GM23338 (cell line): ENCODE results near the gene NIM1K. TPM values are rescaled to one million over a fixed set of nuclear protein-coding genes. Genes with fewer than 3 reads are reported as not detected.

ENCODE experiments used
- ATAC-seq: fragments of 200-7000 bp; cut with Tn5 transposase; 3 replicates; pipeline ENCODE4 v1.9.1; 2020
- DNase-seq: peaks from one replicate; pipeline ENCODE4 v3.0.0-alpha.2; 2015; ENCODE audit warnings: low spot score
- H2AFZ ChIP-seq: fragments of 200-600 bp; sonication (generic); 2 replicates; pipeline ENCODE4 v1.8.0; 2016; ENCODE audit warnings: antibody characterized with exemption, mild to moderate bottlenecking, moderate library complexity
- H3F3A ChIP-seq: fragments of 200-600 bp; sonication (generic); replicated peaks from 2 replicates; pipeline ENCODE4 v1.8.0; 2017; ENCODE audit warnings: antibody characterized with exemption, mixed run types, low read depth
- H3K27ac ChIP-seq: fragments of 200-600 bp; sonication (generic); 2 replicates; pipeline ENCODE4 v1.6.1; 2016; ENCODE audit warnings: low read depth
- H3K27me3 ChIP-seq: fragments of 200-600 bp; sonication (generic); 2 replicates; pipeline ENCODE4 v1.8.0; 2016; ENCODE audit warnings: mild to moderate bottlenecking, mixed run types, moderate library complexity; ENCODE audit not compliant: insufficient read depth
- H3K36me3 ChIP-seq: fragments of 200-600 bp; sonication (generic); 2 replicates; pipeline ENCODE4 v1.8.0; 2016; ENCODE audit warnings: mild to moderate bottlenecking; ENCODE audit not compliant: insufficient read depth
- H3K4me1 ChIP-seq: fragments of 200-600 bp; sonication (generic); 2 replicates; pipeline ENCODE4 v1.8.0; 2016; ENCODE audit warnings: mild to moderate bottlenecking, moderate library complexity; ENCODE audit not compliant: insufficient read depth
- H3K4me2 ChIP-seq: fragments of 200-600 bp; sonication (generic); 2 replicates; pipeline ENCODE4 v1.7.1; 2017; ENCODE audit warnings: mixed run types
- H3K4me3 ChIP-seq: fragments of 200-600 bp; sonication (generic); 2 replicates; pipeline ENCODE4 v1.6.1; 2016; ENCODE audit warnings: mixed run types
- H3K79me2 ChIP-seq: fragments of 200-600 bp; sonication (generic); replicated peaks from 2 replicates; pipeline ENCODE4 v1.8.0; 2017; ENCODE audit warnings: mild to moderate bottlenecking; ENCODE audit not compliant: insufficient read depth
- H3K9me2 ChIP-seq: fragments of 200-600 bp; sonication (generic); 2 replicates; pipeline ENCODE4 v1.8.0; 2017; ENCODE audit not compliant: insufficient read depth
- H4K20me1 ChIP-seq: fragments of 200-600 bp; sonication (generic); replicated peaks from 2 replicates; pipeline ENCODE4 v1.8.0; 2017; ENCODE audit warnings: mild to moderate bottlenecking; ENCODE audit not compliant: insufficient read depth
- H3K27ac Mint-ChIP-seq: 2 replicates; pipeline ENCODE4 v1.8.0; 2020; ENCODE audit warnings: inconsistent platforms, mild to moderate bottlenecking, moderate library complexity, mixed read lengths
- H3K27me3 Mint-ChIP-seq: 3 replicates; pipeline ENCODE4 v1.8.0; 2022; ENCODE audit warnings: low read depth, mild to moderate bottlenecking, moderate library complexity, mixed read lengths, inconsistent platforms; ENCODE audit not compliant: insufficient read depth, poor library complexity
- H3K36me3 Mint-ChIP-seq: 3 replicates; pipeline ENCODE4 v1.8.0; 2021; ENCODE audit warnings: low read depth, mild to moderate bottlenecking, inconsistent platforms, moderate library complexity, mixed read lengths
- H3K4me1 Mint-ChIP-seq: 3 replicates; pipeline ENCODE4 v1.8.0; 2020; ENCODE audit warnings: mild to moderate bottlenecking, inconsistent platforms, mixed read lengths
- H3K4me3 Mint-ChIP-seq: 3 replicates; pipeline ENCODE4 v1.8.0; 2021; ENCODE audit warnings: moderate library complexity, mild to moderate bottlenecking, inconsistent platforms, mixed read lengths
- H3K9me3 Mint-ChIP-seq: 3 replicates; pipeline ENCODE4 v1.8.0; 2020; ENCODE audit warnings: moderate library complexity, mild to moderate bottlenecking, inconsistent platforms, mixed read lengths
- CREB1 ChIP-seq: fragments of 250-450 bp; sonication (Bioruptor Pico); IDR thresholded peaks from 2 replicates; pipeline ENCODE4 v1.5.0; 2020; ENCODE audit warnings: low read depth, mild to moderate bottlenecking, moderate library complexity
- CTCF ChIP-seq, 2 experiments: fragments of 200-600 bp in 1 of 2; sonication (generic) in 1 of 2; conservative IDR thresholded peaks; 2 replicates each; pipeline versions ENCODE4 v1.5.1 to v1.6.1; 2016 to 2017; ENCODE audit warnings: antibody characterized with exemption in 2 of 2, low read depth in 2 of 2, mild to moderate bottlenecking in 2 of 2, moderate library complexity in 1 of 2
- EZH2 ChIP-seq: fragments of 200-600 bp; sonication (generic); IDR thresholded peaks from one replicate; pipeline ENCODE4 v1.8.0; 2017; ENCODE audit warnings: antibody characterized with exemption, mild to moderate bottlenecking, low read depth; ENCODE audit not compliant: unreplicated experiment
- EZH2phosphoT487 ChIP-seq: fragments of 200-600 bp; sonication (generic); IDR thresholded peaks from one replicate; pipeline ENCODE4 v1.8.1; 2018; ENCODE audit warnings: antibody characterized with exemption; ENCODE audit not compliant: unreplicated experiment
- JUNB ChIP-seq: IDR thresholded peaks from one replicate; pipeline ENCODE4 v1.6.1; 2016; ENCODE audit warnings: antibody characterized with exemption; ENCODE audit not compliant: unreplicated experiment
- NANOG ChIP-seq: IDR thresholded peaks from 2 replicates; pipeline ENCODE4 v1.6.1; 2016; ENCODE audit warnings: antibody characterized with exemption, borderline replicate concordance
- POLR2AphosphoS5 ChIP-seq: IDR thresholded peaks from 2 replicates; pipeline ENCODE4 v1.6.1; 2016; ENCODE audit warnings: antibody characterized with exemption, low read depth
- REST ChIP-seq: IDR thresholded peaks from one replicate; pipeline ENCODE4 v1.6.1; 2018; ENCODE audit warnings: antibody characterized with exemption; ENCODE audit not compliant: unreplicated experiment
- STAT1 ChIP-seq: IDR thresholded peaks from one replicate; pipeline ENCODE4 v1.6.1; 2016; ENCODE audit warnings: antibody characterized with exemption; ENCODE audit not compliant: unreplicated experiment
- ZNF114 ChIP-seq: fragments of 250-450 bp; sonication (Bioruptor Pico); IDR thresholded peaks from 2 replicates; pipeline ENCODE4 v1.5.0; 2020; ENCODE audit warnings: mild to moderate bottlenecking, moderate library complexity
- ZNF331 ChIP-seq: fragments of 250-450 bp; sonication (Bioruptor Pico); IDR thresholded peaks from 2 replicates; pipeline ENCODE4 v1.5.0; 2020; ENCODE audit warnings: low read depth, mild to moderate bottlenecking, moderate library complexity
- polyA plus RNA-seq: library from polyadenylated mRNA; unstranded; fragments of >200 nt; fragmentation: Nextera tagmentation; extraction: Ambion mirVana; gene quantifications from 2 replicates; pipeline ENCODE4 v1.2.1, GENCODE V29; 2016
- total RNA-seq: library from RNA; depleted of rRNA; stranded (reverse); fragments of >200 nt; shearing (Covaris generic); gene quantifications from 2 replicates; pipeline ENCODE4 v1.2.3, GENCODE V29; 2014
- TF ChIP-seq, protein P1 (sequence below): IDR thresholded peaks from 2 replicates; pipeline ENCODE4 v1.6.1; 2016; ENCODE audit warnings: antibody characterized with exemption
- TF ChIP-seq, protein P2 (sequence below): fragments of 250-450 bp; sonication (Bioruptor Pico); IDR thresholded peaks from 2 replicates; pipeline ENCODE4 v1.5.0; 2020; ENCODE audit warnings: mild to moderate bottlenecking, moderate library complexity

NIM1K gene
- total and polyA plus RNA-seq, 2 experiments from 2014 or later = not detected

GRCh38 chr5:43150075-43150474 lies 42.0 kb upstream of the NIM1K start:
- Histone ChIP-seq H4K20me1 (peaks cover 38% of the 10 kb centered on the region), H3K36me3 (no peaks in the 10 kb centered on the region), H3F3A (no peaks in the 10 kb centered on the region), H3K4me3 (no peak overlapping the region), H3K4me1 (peaks cover 1% of the 10 kb centered on the region; the same call in 1 of the 2 replicates), H3K9me2 (no peaks in the 10 kb centered on the region), H3K4me2 (no peak overlapping the region), H3K79me2 (peaks cover 54% of the 10 kb centered on the region), H3K27me3 (no peaks in the 10 kb centered on the region), H3K27ac (no peak overlapping the region), H2AFZ (no peak overlapping the region)
- H3K9me3 Mint-ChIP-seq = no peaks in the 10 kb centered on the region
- no peak overlapping the region for H3K4me3 Mint-ChIP-seq
- H3K27me3 Mint-ChIP-seq = peaks cover 3% of the 10 kb centered on the region
- peaks cover 21% of the 10 kb centered on the region for H3K36me3 Mint-ChIP-seq
- peaks cover 2% of the 10 kb centered on the region for H3K4me1 Mint-ChIP-seq
- H3K27ac Mint-ChIP-seq = no peak overlapping the region
- ATAC-seq (no peak), DNase-seq (no peak)
- TF ChIP-seq CTCF (conservative IDR thresholded peaks at IDR 0.05; ENCODE audit: low read depth in 2 of 2) (no peak), EZH2phosphoT487 (no peak), STAT1 (no peak), REST (no peak), EZH2 (no peak), ZNF331 (CRISPR knock-in tag) (no peak), CREB1 (no peak), NANOG (no peak), ZNF114 (CRISPR knock-in tag) (no peak), JUNB (no peak), POLR2AphosphoS5 (no peak)
- TF ChIP-seq, protein P1, sequence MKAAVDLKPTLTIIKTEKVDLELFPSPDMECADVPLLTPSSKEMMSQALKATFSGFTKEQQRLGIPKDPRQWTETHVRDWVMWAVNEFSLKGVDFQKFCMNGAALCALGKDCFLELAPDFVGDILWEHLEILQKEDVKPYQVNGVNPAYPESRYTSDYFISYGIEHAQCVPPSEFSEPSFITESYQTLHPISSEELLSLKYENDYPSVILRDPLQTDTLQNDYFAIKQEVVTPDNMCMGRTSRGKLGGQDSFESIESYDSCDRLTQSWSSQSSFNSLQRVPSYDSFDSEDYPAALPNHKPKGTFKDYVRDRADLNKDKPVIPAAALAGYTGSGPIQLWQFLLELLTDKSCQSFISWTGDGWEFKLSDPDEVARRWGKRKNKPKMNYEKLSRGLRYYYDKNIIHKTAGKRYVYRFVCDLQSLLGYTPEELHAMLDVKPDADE = no peak
- TF ChIP-seq, protein P2, sequence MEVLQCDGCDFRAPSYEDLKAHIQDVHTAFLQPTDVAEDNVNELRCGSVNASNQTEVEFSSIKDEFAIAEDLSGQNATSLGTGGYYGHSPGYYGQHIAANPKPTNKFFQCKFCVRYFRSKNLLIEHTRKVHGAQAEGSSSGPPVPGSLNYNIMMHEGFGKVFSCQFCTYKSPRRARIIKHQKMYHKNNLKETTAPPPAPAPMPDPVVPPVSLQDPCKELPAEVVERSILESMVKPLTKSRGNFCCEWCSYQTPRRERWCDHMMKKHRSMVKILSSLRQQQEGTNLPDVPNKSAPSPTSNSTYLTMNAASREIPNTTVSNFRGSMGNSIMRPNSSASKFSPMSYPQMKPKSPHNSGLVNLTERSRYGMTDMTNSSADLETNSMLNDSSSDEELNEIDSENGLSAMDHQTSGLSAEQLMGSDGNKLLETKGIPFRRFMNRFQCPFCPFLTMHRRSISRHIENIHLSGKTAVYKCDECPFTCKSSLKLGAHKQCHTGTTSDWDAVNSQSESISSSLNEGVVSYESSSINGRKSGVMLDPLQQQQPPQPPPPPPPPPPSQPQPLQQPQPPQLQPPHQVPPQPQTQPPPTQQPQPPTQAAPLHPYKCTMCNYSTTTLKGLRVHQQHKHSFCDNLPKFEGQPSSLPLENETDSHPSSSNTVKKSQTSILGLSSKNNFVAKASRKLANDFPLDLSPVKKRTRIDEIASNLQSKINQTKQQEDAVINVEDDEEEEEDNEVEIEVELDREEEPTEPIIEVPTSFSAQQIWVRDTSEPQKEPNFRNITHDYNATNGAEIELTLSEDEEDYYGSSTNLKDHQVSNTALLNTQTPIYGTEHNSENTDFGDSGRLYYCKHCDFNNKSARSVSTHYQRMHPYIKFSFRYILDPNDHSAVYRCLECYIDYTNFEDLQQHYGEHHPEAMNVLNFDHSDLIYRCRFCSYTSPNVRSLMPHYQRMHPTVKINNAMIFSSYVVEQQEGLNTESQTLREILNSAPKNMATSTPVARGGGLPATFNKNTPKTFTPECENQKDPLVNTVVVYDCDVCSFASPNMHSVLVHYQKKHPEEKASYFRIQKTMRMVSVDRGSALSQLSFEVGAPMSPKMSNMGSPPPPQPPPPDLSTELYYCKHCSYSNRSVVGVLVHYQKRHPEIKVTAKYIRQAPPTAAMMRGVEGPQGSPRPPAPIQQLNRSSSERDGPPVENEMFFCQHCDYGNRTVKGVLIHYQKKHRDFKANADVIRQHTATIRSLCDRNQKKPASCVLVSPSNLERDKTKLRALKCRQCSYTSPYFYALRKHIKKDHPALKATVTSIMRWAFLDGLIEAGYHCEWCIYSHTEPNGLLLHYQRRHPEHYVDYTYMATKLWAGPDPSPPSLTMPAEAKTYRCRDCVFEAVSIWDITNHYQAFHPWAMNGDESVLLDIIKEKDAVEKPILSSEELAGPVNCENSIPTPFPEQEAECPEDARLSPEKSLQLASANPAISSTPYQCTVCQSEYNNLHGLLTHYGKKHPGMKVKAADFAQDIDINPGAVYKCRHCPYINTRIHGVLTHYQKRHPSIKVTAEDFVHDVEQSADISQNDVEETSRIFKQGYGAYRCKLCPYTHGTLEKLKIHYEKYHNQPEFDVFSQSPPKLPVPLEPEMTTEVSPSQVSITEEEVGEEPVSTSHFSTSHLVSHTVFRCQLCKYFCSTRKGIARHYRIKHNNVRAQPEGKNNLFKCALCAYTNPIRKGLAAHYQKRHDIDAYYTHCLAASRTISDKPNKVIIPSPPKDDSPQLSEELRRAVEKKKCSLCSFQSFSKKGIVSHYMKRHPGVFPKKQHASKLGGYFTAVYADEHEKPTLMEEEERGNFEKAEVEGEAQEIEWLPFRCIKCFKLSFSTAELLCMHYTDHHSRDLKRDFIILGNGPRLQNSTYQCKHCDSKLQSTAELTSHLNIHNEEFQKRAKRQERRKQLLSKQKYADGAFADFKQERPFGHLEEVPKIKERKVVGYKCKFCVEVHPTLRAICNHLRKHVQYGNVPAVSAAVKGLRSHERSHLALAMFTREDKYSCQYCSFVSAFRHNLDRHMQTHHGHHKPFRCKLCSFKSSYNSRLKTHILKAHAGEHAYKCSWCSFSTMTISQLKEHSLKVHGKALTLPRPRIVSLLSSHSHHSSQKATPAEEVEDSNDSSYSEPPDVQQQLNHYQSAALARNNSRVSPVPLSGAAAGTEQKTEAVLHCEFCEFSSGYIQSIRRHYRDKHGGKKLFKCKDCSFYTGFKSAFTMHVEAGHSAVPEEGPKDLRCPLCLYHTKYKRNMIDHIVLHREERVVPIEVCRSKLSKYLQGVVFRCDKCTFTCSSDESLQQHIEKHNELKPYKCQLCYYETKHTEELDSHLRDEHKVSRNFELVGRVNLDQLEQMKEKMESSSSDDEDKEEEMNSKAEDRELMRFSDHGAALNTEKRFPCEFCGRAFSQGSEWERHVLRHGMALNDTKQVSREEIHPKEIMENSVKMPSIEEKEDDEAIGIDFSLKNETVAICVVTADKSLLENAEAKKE (CRISPR knock-in tag) = no peak
